PC-3 (cell line): ENCODE measurements around the gene CCDC77. TPM values are rescaled to one million over a fixed set of nuclear protein-coding genes. Genes with fewer than 3 reads are reported as not detected.

Experiments
- ATAC-seq: fragments of 200-7000 bp; cut with Tn5 transposase; 2 replicates; pipeline ENCODE4 v1.9.1; 2020; ENCODE audit warnings: mild to moderate bottlenecking, moderate library complexity
- BruUV-seq: library from RNA; stranded (reverse); fragments of 400-500 nt; replicated peaks from 2 replicates; lab custom pipeline; 2021; lab: Mats Ljungman, UMichigan
- CTCF ChIA-PET: fragments of 300-600 bp; sonication (Branson Sonifier 250); formaldehyde crosslinking; loops from one replicate; lab custom pipeline; 2022; ENCODE audit warnings: antibody characterized with exemption; lab: Charles Lee
- POLR2A ChIA-PET: fragments of 300-600 bp; sonication (Branson Sonifier 250); formaldehyde crosslinking; loops from one replicate; lab custom pipeline; 2022; ENCODE audit warnings: antibody characterized with exemption; ENCODE audit not compliant: unreplicated experiment; lab: Charles Lee
- DNase-seq: peaks from one replicate; pipeline ENCODE4 v3.0.0-alpha.2; 2015
- H2AFZ ChIP-seq: fragments of 300-600 bp; sonication (generic); 2 replicates; pipeline ENCODE4 v1.6.0; 2016; ENCODE audit warnings: antibody characterized with exemption, low read length
- H3F3A ChIP-seq: fragments of 300-600 bp; sonication (generic); one replicate; pipeline ENCODE4 v1.6.0; 2017; ENCODE audit warnings: antibody characterized with exemption, low read length, control low read depth, mild to moderate bottlenecking; ENCODE audit not compliant: unreplicated experiment
- H3K27ac ChIP-seq: fragments of 300-600 bp; sonication (generic); 2 replicates; pipeline ENCODE4 v1.5.1; 2016; ENCODE audit warnings: mild to moderate bottlenecking, low read length
- H3K27me3 ChIP-seq: fragments of 300-600 bp; sonication (generic); 2 replicates; pipeline ENCODE4 v1.6.1; 2016; ENCODE audit warnings: low read length, mixed read lengths
- H3K36me3 ChIP-seq: fragments of 300-600 bp; sonication (generic); 2 replicates; pipeline ENCODE4 v1.6.1; 2016; ENCODE audit warnings: low read depth, mixed run types, low read length, mixed read lengths
- H3K4me1 ChIP-seq: fragments of 300-600 bp; sonication (generic); 2 replicates; pipeline ENCODE4 v1.5.1; 2016; ENCODE audit warnings: low read length; ENCODE audit not compliant: insufficient read depth
- H3K4me2 ChIP-seq: fragments of 300-600 bp; sonication (generic); 2 replicates; pipeline ENCODE4 v1.6.0; 2016; ENCODE audit warnings: low read length
- H3K4me3 ChIP-seq: fragments of 300-600 bp; sonication (generic); 2 replicates; pipeline ENCODE4 v1.5.1; 2016; ENCODE audit warnings: mild to moderate bottlenecking, low read length, mixed read lengths
- H3K79me2 ChIP-seq: fragments of 300-600 bp; sonication (generic); 2 replicates; pipeline ENCODE4 v1.6.1; 2017; ENCODE audit warnings: low read length, mixed read lengths
- H3K9ac ChIP-seq: fragments of 300-600 bp; sonication (generic); 2 replicates; pipeline ENCODE4 v1.6.0; 2016; ENCODE audit warnings: mild to moderate bottlenecking, low read length
- H3K9me2 ChIP-seq: fragments of 300-600 bp; sonication (generic); replicated peaks from 2 replicates; pipeline ENCODE4 v1.6.1; 2016; ENCODE audit warnings: mixed run types, low read length, mixed read lengths
- H3K9me3 ChIP-seq: fragments of 300-600 bp; sonication (generic); 2 replicates; pipeline ENCODE4 v1.6.1; 2016; ENCODE audit warnings: low read length, mixed read lengths
- H4K20me1 ChIP-seq: fragments of 300-600 bp; sonication (generic); 2 replicates; pipeline ENCODE4 v1.6.1; 2016; ENCODE audit warnings: low read length, mixed read lengths
- CTCF ChIP-seq: fragments of 300-600 bp; sonication (generic); conservative IDR thresholded peaks from 2 replicates; pipeline ENCODE4 v1.5.1; 2017; ENCODE audit warnings: antibody characterized with exemption, low read depth, mild to moderate bottlenecking, low read length
- EZH2 ChIP-seq: fragments of 300-600 bp; sonication (generic); IDR thresholded peaks from one replicate; pipeline ENCODE4 v1.6.1; 2017; ENCODE audit warnings: antibody characterized with exemption, mild to moderate bottlenecking, low read length; ENCODE audit not compliant: unreplicated experiment
- EZH2phosphoT487 ChIP-seq: fragments of 300-600 bp; sonication (generic); IDR thresholded peaks from 2 replicates; pipeline ENCODE4 v1.6.1; 2018; ENCODE audit warnings: mild to moderate bottlenecking, antibody characterized with exemption, low read length, borderline replicate concordance
- intact Hi-C: fragments of 100-400 bp; cut with micrococcal nuclease; formaldehyde crosslinking; loops from 2 replicates; pipeline ENCODE4 v1.9.0; 2023
- total RNA-seq: library from RNA; depleted of rRNA; stranded (reverse); fragments of >200 nt; gene quantifications from 2 replicates; pipeline ENCODE4 v1.2.3, GENCODE V29; 2014; rRNA removed

Gene CCDC77
- total RNA-seq, 1 experiment from 2014 or later = 10.5 TPM

DNA sequence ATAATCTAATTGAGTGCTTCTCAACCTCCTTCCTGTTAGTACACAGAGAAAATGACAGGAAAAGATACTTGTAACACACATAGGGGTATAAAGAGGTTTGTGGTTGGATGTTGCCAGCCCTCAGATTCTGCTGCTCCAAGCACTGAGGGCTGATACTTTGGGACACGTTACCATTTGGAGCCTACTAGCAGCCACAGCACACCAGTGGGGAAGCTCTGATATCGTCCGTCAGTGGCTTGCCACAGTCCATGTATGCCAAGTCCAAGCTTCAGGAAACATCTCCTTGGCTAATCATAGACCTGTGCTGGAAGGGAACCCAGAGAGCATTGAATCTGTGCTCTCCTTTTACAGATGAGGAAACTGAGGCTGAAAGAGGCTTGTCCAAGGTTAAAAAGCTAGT, 80.6 kb downstream of the CCDC77 start:
- no peaks in the 10 kb centered on the region for H3K36me3 ChIP-seq
- no peak overlapping the region for H2AFZ ChIP-seq
- no peak overlapping the region for H3K27ac ChIP-seq
- no peak overlapping the region for H3K9ac ChIP-seq
- no peaks in the 10 kb centered on the region for H3K9me2 ChIP-seq
- no peaks in the 10 kb centered on the region for H3K79me2 ChIP-seq
- intact Hi-C loops = no loop called here
- no TSS peak for BruUV-seq
- no peaks in the 10 kb centered on the region for H3K4me1 ChIP-seq
- no peaks in the 10 kb centered on the region for H3K9me3 ChIP-seq
- ChIA-PET POLR2A (no interaction called here), CTCF (no interaction called here)
- no peaks in the 10 kb centered on the region for H3K27me3 ChIP-seq
- TF ChIP-seq EZH2 (no peak), CTCF (no peak), EZH2phosphoT487 (no peak)
- no peaks in the 10 kb centered on the region for H4K20me1 ChIP-seq
- H3K4me2 ChIP-seq = no peak overlapping the region
- DNase-seq (no peak), ATAC-seq (no peak)
- H3F3A ChIP-seq = no peaks in the 10 kb centered on the region
- H3K4me3 ChIP-seq = no peak overlapping the region

GRCh38 chr12:484096-484495, 82.7 kb downstream of the CCDC77 start:
- ATAC-seq = no peak
- H3F3A ChIP-seq = no peaks in the 10 kb centered on the region
- DNase-seq = no peak
- no peak overlapping the region for H3K4me3 ChIP-seq
- ChIA-PET CTCF (no interaction called here), POLR2A (no interaction called here)
- H3K9me3 ChIP-seq = no peaks in the 10 kb centered on the region
- no peak overlapping the region for H2AFZ ChIP-seq
- no peak overlapping the region for H3K4me2 ChIP-seq
- H3K4me1 ChIP-seq = 0 out of 2 replicates have a peak, but pooled peaks cover 4% of the 10 kb centered on the region
- BruUV-seq = no TSS peak
- no peaks in the 10 kb centered on the region for H3K79me2 ChIP-seq
- intact Hi-C loops = no loop called here
- no peaks in the 10 kb centered on the region for H3K9me2 ChIP-seq
- TF ChIP-seq EZH2phosphoT487 (no peak), EZH2 (no peak), CTCF (no peak)
- H4K20me1 ChIP-seq = no peaks in the 10 kb centered on the region
- no peaks in the 10 kb centered on the region for H3K27me3 ChIP-seq
- H3K27ac ChIP-seq = no peak overlapping the region
- H3K9ac ChIP-seq = no peak overlapping the region
- H3K36me3 ChIP-seq = no peaks in the 10 kb centered on the region

GRCh38 chr12:490260-490659, 88.8 kb downstream of the CCDC77 start:
- Histone ChIP-seq H3K4me3 (no peak overlapping the region), H3K9ac (no peak overlapping the region), H3K36me3 (no peaks in the 10 kb centered on the region), H3K9me3 (no peaks in the 10 kb centered on the region), H3K27me3 (no peaks in the 10 kb centered on the region), H2AFZ (no peak overlapping the region), H3K27ac (no peak overlapping the region), H3K9me2 (no peaks in the 10 kb centered on the region), H3K4me2 (no peak overlapping the region), H4K20me1 (no peaks in the 10 kb centered on the region), H3K79me2 (no peaks in the 10 kb centered on the region), H3K4me1 (peaks cover 9% of the 10 kb centered on the region; the same call in 1 of the 2 replicates), H3F3A (no peaks in the 10 kb centered on the region)
- POLR2A ChIA-PET = no interaction called here
- CTCF ChIA-PET = no interaction called here
- no peak for TF ChIP-seq CTCF
- TF ChIP-seq EZH2 = no peak
- no peak for TF ChIP-seq EZH2phosphoT487
- DNase-seq (peak; percentile 5), ATAC-seq (no peak)
- intact Hi-C loops = no loop called here
- BruUV-seq = no TSS peak

Other genes starting within 250 kb of the CCDC77 start
- not detected in 2 replicates for gene SLC6A12, start 187.5 kb upstream of the CCDC77 start, total RNA-seq
- gene SLC6A13, start 138.8 kb upstream of the CCDC77 start, total RNA-seq = not detected in 2 replicates
- 27.8 and 34.0 TPM in 2 replicates for gene KDM5A, start 12.3 kb upstream of the CCDC77 start, total RNA-seq
- 3.7 and 5.0 TPM in 2 replicates for gene B4GALNT3, start 58.3 kb downstream of the CCDC77 start, total RNA-seq